Endothelial cell of umbilical vein (primary cell): Measurements from ENCODE around the gene RALGAPA1. TPM values are rescaled to one million over a fixed set of nuclear protein-coding genes. Genes with fewer than 3 reads are reported as not detected.

Experiments used
- BruUV-seq: library from RNA; stranded (reverse); fragments of 400-500 nt; replicated peaks from 2 replicates; lab custom pipeline; 2021; lab: Mats Ljungman, UMichigan
- CTCF ChIA-PET: fragments of 300-600, 350-600 bp; sonication (Branson Sonifier 250); formaldehyde crosslinking; loops from one replicate; lab custom pipeline; 2021; ENCODE audit warnings: antibody characterized with exemption, inconsistent platforms; lab: Charles Lee
- POLR2A ChIA-PET: fragments of 300-600, 350-600 bp; sonication (Branson Sonifier 250); formaldehyde crosslinking; loops from one replicate; lab custom pipeline; 2021; ENCODE audit warnings: antibody characterized with exemption, inconsistent platforms; lab: Charles Lee
- DNase-seq: peaks from one replicate; pipeline ENCODE4 v3.0.0-alpha.2; 2011; ENCODE audit warnings: low read depth, low spot score
- FAIRE-seq: peaks from 2 replicates; lab custom pipeline; 2011; peaks lifted over from hg19 to GRCh38; lab: Jason Lieb, UNC
- H2AFZ ChIP-seq: 2 replicates; pipeline ENCODE4 v1.6.0; 2012; ENCODE audit warnings: low read depth, low read length, control low read depth, inconsistent platforms
- H3K27ac ChIP-seq: 2 replicates; pipeline ENCODE4 v1.5.1; 2011; ENCODE audit warnings: low read depth, mild to moderate bottlenecking, control low read depth, low read length, moderate library complexity; ENCODE audit not compliant: insufficient read depth
- H3K27me3 ChIP-seq, 2 experiments: 2 replicates each; pipeline versions ENCODE4 v1.6.0 to v1.6.1; 2011; ENCODE audit warnings: low read length in 2 of 2, mixed read lengths in 1 of 2; ENCODE audit not compliant: control insufficient read depth in 2 of 2, insufficient read depth in 2 of 2
- H3K36me3 ChIP-seq, 2 experiments: 2 replicates in 1 of 2; 3 replicates in 1 of 2; pipeline ENCODE4 v1.5.1; 2011; ENCODE audit warnings: low read length in 2 of 2, mild to moderate bottlenecking in 1 of 2, moderate library complexity in 1 of 2; ENCODE audit not compliant: control insufficient read depth in 2 of 2, insufficient read depth in 2 of 2; ENCODE audit errors: extremely low read depth in 1 of 2
- H3K4me1 ChIP-seq: 3 replicates; pipeline ENCODE4 v1.5.1; 2011; ENCODE audit warnings: mild to moderate bottlenecking, low read length; ENCODE audit not compliant: control insufficient read depth, insufficient read depth; ENCODE audit errors: extremely low read depth
- H3K4me2 ChIP-seq: 2 replicates; pipeline ENCODE4 v1.6.1; 2011; ENCODE audit warnings: low read length, control low read depth, mixed read lengths; ENCODE audit not compliant: insufficient read depth
- H3K4me3 ChIP-seq, 3 experiments: fragments of 200-600 bp in 1 of 3; sonication (generic), shearing (Covaris generic) in 1 of 3; replicated peaks in 1 of 3; 2 replicates each; pipeline ENCODE4 v1.5.1; 2011 to 2016; ENCODE audit warnings: control low read depth in 3 of 3, low read length in 3 of 3, mild to moderate bottlenecking in 2 of 3, inconsistent platforms in 1 of 3, low read depth in 1 of 3, moderate library complexity in 1 of 3; ENCODE audit not compliant: insufficient read depth in 1 of 3
- H3K79me2 ChIP-seq: 2 replicates; pipeline ENCODE4 v1.6.0; 2012; ENCODE audit warnings: low read length, inconsistent platforms; ENCODE audit not compliant: control insufficient read depth, insufficient read depth
- H3K9ac ChIP-seq: replicated peaks from 2 replicates; pipeline ENCODE3; 2011; ENCODE audit warnings: low read length, control low read depth; ENCODE audit not compliant: insufficient read depth; ENCODE audit errors: extremely low read depth
- H3K9me1 ChIP-seq: replicated peaks from 3 replicates; pipeline ENCODE4 v1.6.0; 2011; ENCODE audit warnings: mild to moderate bottlenecking, low read length; ENCODE audit not compliant: control insufficient read depth, insufficient read depth; ENCODE audit errors: extremely low read depth
- H3K9me3 ChIP-seq: replicated peaks from 2 replicates; pipeline ENCODE4 v1.5.1; 2012; ENCODE audit warnings: low read length, inconsistent platforms; ENCODE audit not compliant: control insufficient read depth, insufficient read depth
- H4K20me1 ChIP-seq: replicated peaks from 2 replicates; pipeline ENCODE3; 2011; ENCODE audit warnings: mild to moderate bottlenecking, low read length; ENCODE audit not compliant: control insufficient read depth, insufficient read depth; ENCODE audit errors: extremely low read depth
- CTCF ChIP-seq, 2 donors: IDR thresholded peaks; 1 replicate in 1 of 2; 2 replicates in 1 of 2; pipeline ENCODE4 v1.5.1; 2011; ENCODE audit warnings: low read length in 2 of 2, mild to moderate bottlenecking in 2 of 2, moderate library complexity in 2 of 2, control low read depth in 1 of 2, inconsistent platforms in 1 of 2, low read depth in 1 of 2; ENCODE audit not compliant: insufficient read depth in 1 of 2; ENCODE audit errors: extremely low read depth in 1 of 2
- EZH2 ChIP-seq: IDR thresholded peaks from 2 replicates; pipeline ENCODE4 v1.6.1; 2012; ENCODE audit warnings: borderline replicate concordance, low read depth, mild to moderate bottlenecking, moderate library complexity, low read length, inconsistent platforms; ENCODE audit not compliant: severe bottlenecking
- FOS ChIP-seq: IDR thresholded peaks from 2 replicates; pipeline ENCODE4 v1.6.1; 2011; ENCODE audit warnings: mild to moderate bottlenecking, low read length, moderate library complexity, borderline replicate concordance; ENCODE audit not compliant: insufficient read depth
- GATA2 ChIP-seq: IDR thresholded peaks from 2 replicates; pipeline ENCODE4 v1.7.0; 2011; ENCODE audit warnings: low read depth, mild to moderate bottlenecking, moderate library complexity, mixed read lengths, low read length; ENCODE audit not compliant: insufficient read length, insufficient read depth
- JUN ChIP-seq: IDR thresholded peaks from 2 replicates; pipeline ENCODE4 v1.6.1; 2011; ENCODE audit warnings: borderline replicate concordance, low read depth; ENCODE audit not compliant: insufficient read length, insufficient read depth
- MAX ChIP-seq: IDR thresholded peaks from 2 replicates; pipeline ENCODE4 v1.6.1; 2011; ENCODE audit not compliant: insufficient read depth, insufficient read length
- MYC ChIP-seq: IDR thresholded peaks from one replicate; pipeline ENCODE4 v1.6.1; 2011; ENCODE audit warnings: mild to moderate bottlenecking, low read depth, low read length
- POLR2A ChIP-seq: IDR thresholded peaks from 2 replicates; pipeline ENCODE4 v1.6.1; 2012; ENCODE audit warnings: low read depth, mild to moderate bottlenecking, control low read depth, low read length
- POLR2AphosphoS5 ChIP-seq: IDR thresholded peaks from 2 replicates; pipeline ENCODE4 v1.6.1; 2012; ENCODE audit warnings: low read depth, mild to moderate bottlenecking, control low read depth, low read length, moderate library complexity; ENCODE audit not compliant: insufficient read depth
- dilution Hi-C: fragments of 300-500 bp; cut with MboI; formaldehyde crosslinking; loops from one replicate; pipeline ENCODE4 v1.15.0; 2019; ENCODE audit warnings: low sequenced_read_pairs; ENCODE audit not compliant: extremely low pct_ligation_motif_present
- intact Hi-C: fragments of 100-400 bp; cut with micrococcal nuclease; formaldehyde crosslinking; loops from one replicate; pipeline ENCODE4 v1.10.0; 2022
- polyA plus RNA-seq, 4 experiments: library from polyadenylated mRNA; depleted of rRNA in 3 of 4; stranded (reverse) in 3 of 4; unstranded in 1 of 4; fragments of >200 nt; gene quantifications; 2 replicates each; pipeline versions ENCODE4 v1.2.1 to v1.2.3, GENCODE V29; 2011 to 2012; ENCODE audit warnings: missing spikeins in 1 of 4
- total RNA-seq: library from RNA; stranded (reverse); gene quantifications from 2 replicates; pipeline ENCODE4 v1.2.3, GENCODE V29; 2021

The RALGAPA1 gene
- total and polyA plus RNA-seq, 2 donors (not counting 3 experiments of a cell fraction or from before 2014, with no cell fraction given), result 6.1 to 30.9 TPM

GRCh38 chr14:35509846-35510245, 299.2 kb downstream of the RALGAPA1 start:
- no peaks in the 10 kb centered on the region for H3K9me3 ChIP-seq
- FAIRE-seq (peak; percentile 26), DNase-seq (no peak)
- no peak overlapping the region for H2AFZ ChIP-seq
- no TSS peak for BruUV-seq
- H3K9ac ChIP-seq, result no peak overlapping the region
- H4K20me1 ChIP-seq, result no peaks in the 10 kb centered on the region
- dilution Hi-C loops (no loop called here), intact Hi-C loops (no loop called here)
- H3K79me2 ChIP-seq, result no peaks in the 10 kb centered on the region
- H3K4me3 ChIP-seq, result no peak overlapping the region
- no peaks in the 10 kb centered on the region for H3K9me1 ChIP-seq
- CTCF ChIA-PET, result interaction anchor here (0.7 to 1.0 kb wide), 2 partner anchors 18 to 35 kb away, joined by 3 read pairs; no protein-coding TSS in a partner anchor
- no peak overlapping the region for H3K27ac ChIP-seq
- peaks cover 16% of the 10 kb centered on the region for H3K4me1 ChIP-seq
- peaks cover 0 to 2% of the 10 kb centered on the region in 2 experiments for H3K27me3 ChIP-seq
- TF ChIP-seq MAX (no peak), POLR2A (no peak), GATA2 (no peak), POLR2AphosphoS5 (no peak), CTCF (IDR thresholded peaks at IDR 0.05; ENCODE audit: extremely low read depth in 1 of 2, insufficient read depth in 1 of 2, low read depth in 1 of 2, low read length in 2 of 2) (no peak), FOS (no peak), MYC (no peak), EZH2 (no peak), JUN (no peak)
- H3K4me2 ChIP-seq, result no peak overlapping the region
- H3K36me3 ChIP-seq, result no peaks in the 10 kb centered on the region
- POLR2A ChIA-PET, result no interaction called here
